GM23338 (cell line): ENCODE data around the gene NEU1.

ENCODE experiments used
- CREB1 ChIP-seq: fragments of 250-450 bp; sonication (Bioruptor Pico); IDR thresholded peaks from 2 replicates; pipeline ENCODE4 v1.5.0; 2020; ENCODE audit warnings: low read depth, mild to moderate bottlenecking, moderate library complexity
- EZH2 ChIP-seq: fragments of 200-600 bp; sonication (generic); IDR thresholded peaks from one replicate; pipeline ENCODE4 v1.8.0; 2017; ENCODE audit warnings: antibody characterized with exemption, mild to moderate bottlenecking, low read depth; ENCODE audit not compliant: unreplicated experiment
- POLR2AphosphoS5 ChIP-seq: IDR thresholded peaks from 2 replicates; pipeline ENCODE4 v1.6.1; 2016; ENCODE audit warnings: antibody characterized with exemption, low read depth
- REST ChIP-seq: IDR thresholded peaks from one replicate; pipeline ENCODE4 v1.6.1; 2018; ENCODE audit warnings: antibody characterized with exemption; ENCODE audit not compliant: unreplicated experiment
- TF ChIP-seq, protein P1 (sequence below), 2 experiments: fragments of 200-600 bp in 1 of 2; sonication (generic) in 1 of 2; conservative IDR thresholded peaks; 2 replicates each; pipeline versions ENCODE4 v1.5.1 to v1.6.1; 2016 to 2017; ENCODE audit warnings: antibody characterized with exemption in 2 of 2, low read depth in 2 of 2, mild to moderate bottlenecking in 2 of 2, moderate library complexity in 1 of 2
- TF ChIP-seq, protein P2 (sequence below): fragments of 250-450 bp; sonication (Bioruptor Pico); IDR thresholded peaks from 2 replicates; pipeline ENCODE4 v1.5.0; 2020; ENCODE audit warnings: mild to moderate bottlenecking, moderate library complexity

GRCh38 chr6:31875877-31876276, 13.3 kb upstream of the NEU1 start:
- TF ChIP-seq POLR2AphosphoS5 = no peak
- TF ChIP-seq, protein P1, sequence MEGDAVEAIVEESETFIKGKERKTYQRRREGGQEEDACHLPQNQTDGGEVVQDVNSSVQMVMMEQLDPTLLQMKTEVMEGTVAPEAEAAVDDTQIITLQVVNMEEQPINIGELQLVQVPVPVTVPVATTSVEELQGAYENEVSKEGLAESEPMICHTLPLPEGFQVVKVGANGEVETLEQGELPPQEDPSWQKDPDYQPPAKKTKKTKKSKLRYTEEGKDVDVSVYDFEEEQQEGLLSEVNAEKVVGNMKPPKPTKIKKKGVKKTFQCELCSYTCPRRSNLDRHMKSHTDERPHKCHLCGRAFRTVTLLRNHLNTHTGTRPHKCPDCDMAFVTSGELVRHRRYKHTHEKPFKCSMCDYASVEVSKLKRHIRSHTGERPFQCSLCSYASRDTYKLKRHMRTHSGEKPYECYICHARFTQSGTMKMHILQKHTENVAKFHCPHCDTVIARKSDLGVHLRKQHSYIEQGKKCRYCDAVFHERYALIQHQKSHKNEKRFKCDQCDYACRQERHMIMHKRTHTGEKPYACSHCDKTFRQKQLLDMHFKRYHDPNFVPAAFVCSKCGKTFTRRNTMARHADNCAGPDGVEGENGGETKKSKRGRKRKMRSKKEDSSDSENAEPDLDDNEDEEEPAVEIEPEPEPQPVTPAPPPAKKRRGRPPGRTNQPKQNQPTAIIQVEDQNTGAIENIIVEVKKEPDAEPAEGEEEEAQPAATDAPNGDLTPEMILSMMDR (conservative IDR thresholded peaks at IDR 0.05; ENCODE audit: low read depth in 2 of 2) = no peak
- TF ChIP-seq, protein P2, sequence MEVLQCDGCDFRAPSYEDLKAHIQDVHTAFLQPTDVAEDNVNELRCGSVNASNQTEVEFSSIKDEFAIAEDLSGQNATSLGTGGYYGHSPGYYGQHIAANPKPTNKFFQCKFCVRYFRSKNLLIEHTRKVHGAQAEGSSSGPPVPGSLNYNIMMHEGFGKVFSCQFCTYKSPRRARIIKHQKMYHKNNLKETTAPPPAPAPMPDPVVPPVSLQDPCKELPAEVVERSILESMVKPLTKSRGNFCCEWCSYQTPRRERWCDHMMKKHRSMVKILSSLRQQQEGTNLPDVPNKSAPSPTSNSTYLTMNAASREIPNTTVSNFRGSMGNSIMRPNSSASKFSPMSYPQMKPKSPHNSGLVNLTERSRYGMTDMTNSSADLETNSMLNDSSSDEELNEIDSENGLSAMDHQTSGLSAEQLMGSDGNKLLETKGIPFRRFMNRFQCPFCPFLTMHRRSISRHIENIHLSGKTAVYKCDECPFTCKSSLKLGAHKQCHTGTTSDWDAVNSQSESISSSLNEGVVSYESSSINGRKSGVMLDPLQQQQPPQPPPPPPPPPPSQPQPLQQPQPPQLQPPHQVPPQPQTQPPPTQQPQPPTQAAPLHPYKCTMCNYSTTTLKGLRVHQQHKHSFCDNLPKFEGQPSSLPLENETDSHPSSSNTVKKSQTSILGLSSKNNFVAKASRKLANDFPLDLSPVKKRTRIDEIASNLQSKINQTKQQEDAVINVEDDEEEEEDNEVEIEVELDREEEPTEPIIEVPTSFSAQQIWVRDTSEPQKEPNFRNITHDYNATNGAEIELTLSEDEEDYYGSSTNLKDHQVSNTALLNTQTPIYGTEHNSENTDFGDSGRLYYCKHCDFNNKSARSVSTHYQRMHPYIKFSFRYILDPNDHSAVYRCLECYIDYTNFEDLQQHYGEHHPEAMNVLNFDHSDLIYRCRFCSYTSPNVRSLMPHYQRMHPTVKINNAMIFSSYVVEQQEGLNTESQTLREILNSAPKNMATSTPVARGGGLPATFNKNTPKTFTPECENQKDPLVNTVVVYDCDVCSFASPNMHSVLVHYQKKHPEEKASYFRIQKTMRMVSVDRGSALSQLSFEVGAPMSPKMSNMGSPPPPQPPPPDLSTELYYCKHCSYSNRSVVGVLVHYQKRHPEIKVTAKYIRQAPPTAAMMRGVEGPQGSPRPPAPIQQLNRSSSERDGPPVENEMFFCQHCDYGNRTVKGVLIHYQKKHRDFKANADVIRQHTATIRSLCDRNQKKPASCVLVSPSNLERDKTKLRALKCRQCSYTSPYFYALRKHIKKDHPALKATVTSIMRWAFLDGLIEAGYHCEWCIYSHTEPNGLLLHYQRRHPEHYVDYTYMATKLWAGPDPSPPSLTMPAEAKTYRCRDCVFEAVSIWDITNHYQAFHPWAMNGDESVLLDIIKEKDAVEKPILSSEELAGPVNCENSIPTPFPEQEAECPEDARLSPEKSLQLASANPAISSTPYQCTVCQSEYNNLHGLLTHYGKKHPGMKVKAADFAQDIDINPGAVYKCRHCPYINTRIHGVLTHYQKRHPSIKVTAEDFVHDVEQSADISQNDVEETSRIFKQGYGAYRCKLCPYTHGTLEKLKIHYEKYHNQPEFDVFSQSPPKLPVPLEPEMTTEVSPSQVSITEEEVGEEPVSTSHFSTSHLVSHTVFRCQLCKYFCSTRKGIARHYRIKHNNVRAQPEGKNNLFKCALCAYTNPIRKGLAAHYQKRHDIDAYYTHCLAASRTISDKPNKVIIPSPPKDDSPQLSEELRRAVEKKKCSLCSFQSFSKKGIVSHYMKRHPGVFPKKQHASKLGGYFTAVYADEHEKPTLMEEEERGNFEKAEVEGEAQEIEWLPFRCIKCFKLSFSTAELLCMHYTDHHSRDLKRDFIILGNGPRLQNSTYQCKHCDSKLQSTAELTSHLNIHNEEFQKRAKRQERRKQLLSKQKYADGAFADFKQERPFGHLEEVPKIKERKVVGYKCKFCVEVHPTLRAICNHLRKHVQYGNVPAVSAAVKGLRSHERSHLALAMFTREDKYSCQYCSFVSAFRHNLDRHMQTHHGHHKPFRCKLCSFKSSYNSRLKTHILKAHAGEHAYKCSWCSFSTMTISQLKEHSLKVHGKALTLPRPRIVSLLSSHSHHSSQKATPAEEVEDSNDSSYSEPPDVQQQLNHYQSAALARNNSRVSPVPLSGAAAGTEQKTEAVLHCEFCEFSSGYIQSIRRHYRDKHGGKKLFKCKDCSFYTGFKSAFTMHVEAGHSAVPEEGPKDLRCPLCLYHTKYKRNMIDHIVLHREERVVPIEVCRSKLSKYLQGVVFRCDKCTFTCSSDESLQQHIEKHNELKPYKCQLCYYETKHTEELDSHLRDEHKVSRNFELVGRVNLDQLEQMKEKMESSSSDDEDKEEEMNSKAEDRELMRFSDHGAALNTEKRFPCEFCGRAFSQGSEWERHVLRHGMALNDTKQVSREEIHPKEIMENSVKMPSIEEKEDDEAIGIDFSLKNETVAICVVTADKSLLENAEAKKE (CRISPR knock-in tag) = no peak
- no peak for TF ChIP-seq EZH2
- no peak for TF ChIP-seq CREB1 (CRISPR knock-in tag)
- TF ChIP-seq REST = no peak
